Gastroesophageal sphincter (tissue), 3 donors: Measurements from ENCODE around the gene ST3GAL5.

Experiments
- POLR2A ChIP-seq, 2 donors: fragments of 450-650 bp; IDR thresholded peaks; one replicate each; pipeline ENCODE4 v1.6.1; 2017; ENCODE audit warnings: antibody characterized with exemption in 2 of 2, mild to moderate bottlenecking in 2 of 2, moderate library complexity in 1 of 2
- TF ChIP-seq, protein P1 (sequence below), 4 experiments: fragments of 200-600 bp in 2 of 4; fragments of 450-650 bp in 2 of 4; sonication (generic) in 1 of 4; IDR thresholded peaks; one replicate each; pipeline ENCODE4 v1.5.1; 2017 to 2019; ENCODE audit warnings: antibody characterized with exemption in 4 of 4, mild to moderate bottlenecking in 2 of 4, moderate library complexity in 2 of 4

DNA sequence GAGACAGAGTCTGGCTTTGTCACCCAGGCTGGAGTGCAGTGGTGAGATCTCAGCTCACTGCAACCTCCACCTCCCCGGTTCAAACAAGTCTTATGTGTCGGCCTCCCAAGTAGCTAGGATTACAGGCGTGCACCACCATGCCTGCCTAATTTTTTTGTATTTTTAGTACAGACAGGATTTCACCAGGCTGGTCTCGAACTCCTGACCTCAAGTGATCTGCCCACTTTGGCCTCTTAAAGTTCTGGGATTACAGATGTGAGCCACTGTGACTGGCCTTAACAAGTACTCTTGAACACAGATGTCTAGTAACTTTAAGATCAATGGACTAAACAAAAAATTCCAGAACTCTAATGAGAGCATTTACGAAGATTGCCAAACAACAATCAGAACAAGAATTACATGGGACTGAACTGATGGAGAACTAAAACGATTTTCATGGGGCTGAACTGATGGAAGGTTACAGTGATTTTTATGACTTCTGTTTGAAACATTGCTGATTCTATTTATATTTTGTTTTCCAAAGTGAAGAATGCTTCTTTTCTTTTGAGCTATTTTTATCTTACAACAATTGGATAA, 46.5 kb upstream of the ST3GAL5 start:
- TF ChIP-seq, protein P1, sequence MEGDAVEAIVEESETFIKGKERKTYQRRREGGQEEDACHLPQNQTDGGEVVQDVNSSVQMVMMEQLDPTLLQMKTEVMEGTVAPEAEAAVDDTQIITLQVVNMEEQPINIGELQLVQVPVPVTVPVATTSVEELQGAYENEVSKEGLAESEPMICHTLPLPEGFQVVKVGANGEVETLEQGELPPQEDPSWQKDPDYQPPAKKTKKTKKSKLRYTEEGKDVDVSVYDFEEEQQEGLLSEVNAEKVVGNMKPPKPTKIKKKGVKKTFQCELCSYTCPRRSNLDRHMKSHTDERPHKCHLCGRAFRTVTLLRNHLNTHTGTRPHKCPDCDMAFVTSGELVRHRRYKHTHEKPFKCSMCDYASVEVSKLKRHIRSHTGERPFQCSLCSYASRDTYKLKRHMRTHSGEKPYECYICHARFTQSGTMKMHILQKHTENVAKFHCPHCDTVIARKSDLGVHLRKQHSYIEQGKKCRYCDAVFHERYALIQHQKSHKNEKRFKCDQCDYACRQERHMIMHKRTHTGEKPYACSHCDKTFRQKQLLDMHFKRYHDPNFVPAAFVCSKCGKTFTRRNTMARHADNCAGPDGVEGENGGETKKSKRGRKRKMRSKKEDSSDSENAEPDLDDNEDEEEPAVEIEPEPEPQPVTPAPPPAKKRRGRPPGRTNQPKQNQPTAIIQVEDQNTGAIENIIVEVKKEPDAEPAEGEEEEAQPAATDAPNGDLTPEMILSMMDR (IDR thresholded peaks at IDR 0.05), result no peak
- no peak for TF ChIP-seq POLR2A (IDR thresholded peaks at IDR 0.05)
